ENCODE measurements around the gene SLC22A2. TPM values are rescaled to one million over a fixed set of nuclear protein-coding genes. Genes with fewer than 3 reads are reported as not detected.

SLC22A2 gene
- total and polyA plus RNA-seq, 4 donors, result not detected

GRCh38 chr6:160253714-160254113, 4.9 kb downstream of the SLC22A2 start:
- Histone ChIP-seq H3K27ac (ENCODE audit: low read depth in 1 of 2, low read length in 2 of 2) (peak overlapping the region in 1 of 2 donors; percentile 73), H3K4me1 (ENCODE audit: control insufficient read depth in 4 of 4, insufficient read depth in 4 of 4, low read length in 3 of 4) (peaks cover 0 to 18% (median 14%) of the 10 kb centered on the region in 4 donors), H3K27me3 (ENCODE audit: control insufficient read depth in 4 of 4, insufficient read depth in 4 of 4, low read length in 3 of 4) (no peaks in the 10 kb centered on the region), H3K36me3 (ENCODE audit: control insufficient read depth in 4 of 4, insufficient read depth in 3 of 4, low read depth in 1 of 4, low read length in 3 of 4) (no peaks in the 10 kb centered on the region), H3K9me3 (ENCODE audit: control insufficient read depth in 4 of 4, low read length in 3 of 4) (no peaks in the 10 kb centered on the region), H3K9ac (ENCODE audit: low read depth in 1 of 2, low read length in 2 of 2) (no peak overlapping the region), H3K4me3 (ENCODE audit: low read depth in 1 of 3, low read length in 3 of 3) (no peak overlapping the region)
- TF ChIP-seq FOXA1 (IDR thresholded peaks at IDR 0.05) (peak; percentile 70), CTCF (IDR thresholded peaks at IDR 0.05; ENCODE audit: low read depth, low read length, missing input control) (no peak), FOXA2 (IDR thresholded peaks at IDR 0.05) (peak; percentile 85), HNF4A (conservative IDR thresholded peaks at IDR 0.05) (peak; percentile 32 to 63), JUND (IDR thresholded peaks at IDR 0.05) (peak in 1 of 2 donors; percentile 90), ATF3 (IDR thresholded peaks at IDR 0.05) (no peak), GABPA (IDR thresholded peaks at IDR 0.05 in 1 of 2, conservative IDR thresholded peaks at IDR 0.05 in 1 of 2) (no peak), NR2F2 (IDR thresholded peaks at IDR 0.05) (no peak), RXRA (IDR thresholded peaks at IDR 0.05) (peak; percentile 78 to 82), MAX (IDR thresholded peaks at IDR 0.05) (peak; percentile 67), SP1 (IDR thresholded peaks at IDR 0.05) (peak; percentile 62), YY1 (IDR thresholded peaks at IDR 0.05) (peak; percentile 44), TAF1 (conservative IDR thresholded peaks at IDR 0.05) (no peak), HNF4G (IDR thresholded peaks at IDR 0.05) (no peak), EGR1 (IDR thresholded peaks at IDR 0.05; ENCODE audit: low read depth in 2 of 2) (peak in 1 of 2 donors; percentile 65), RAD21 (IDR thresholded peaks at IDR 0.05) (no peak)
- TF ChIP-seq, protein P1, sequence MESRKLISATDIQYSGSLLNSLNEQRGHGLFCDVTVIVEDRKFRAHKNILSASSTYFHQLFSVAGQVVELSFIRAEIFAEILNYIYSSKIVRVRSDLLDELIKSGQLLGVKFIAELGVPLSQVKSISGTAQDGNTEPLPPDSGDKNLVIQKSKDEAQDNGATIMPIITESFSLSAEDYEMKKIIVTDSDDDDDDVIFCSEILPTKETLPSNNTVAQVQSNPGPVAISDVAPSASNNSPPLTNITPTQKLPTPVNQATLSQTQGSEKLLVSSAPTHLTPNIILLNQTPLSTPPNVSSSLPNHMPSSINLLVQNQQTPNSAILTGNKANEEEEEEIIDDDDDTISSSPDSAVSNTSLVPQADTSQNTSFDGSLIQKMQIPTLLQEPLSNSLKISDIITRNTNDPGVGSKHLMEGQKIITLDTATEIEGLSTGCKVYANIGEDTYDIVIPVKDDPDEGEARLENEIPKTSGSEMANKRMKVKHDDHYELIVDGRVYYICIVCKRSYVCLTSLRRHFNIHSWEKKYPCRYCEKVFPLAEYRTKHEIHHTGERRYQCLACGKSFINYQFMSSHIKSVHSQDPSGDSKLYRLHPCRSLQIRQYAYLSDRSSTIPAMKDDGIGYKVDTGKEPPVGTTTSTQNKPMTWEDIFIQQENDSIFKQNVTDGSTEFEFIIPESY (IDR thresholded peaks at IDR 0.05), result no peak
- TF ChIP-seq, protein P2, sequence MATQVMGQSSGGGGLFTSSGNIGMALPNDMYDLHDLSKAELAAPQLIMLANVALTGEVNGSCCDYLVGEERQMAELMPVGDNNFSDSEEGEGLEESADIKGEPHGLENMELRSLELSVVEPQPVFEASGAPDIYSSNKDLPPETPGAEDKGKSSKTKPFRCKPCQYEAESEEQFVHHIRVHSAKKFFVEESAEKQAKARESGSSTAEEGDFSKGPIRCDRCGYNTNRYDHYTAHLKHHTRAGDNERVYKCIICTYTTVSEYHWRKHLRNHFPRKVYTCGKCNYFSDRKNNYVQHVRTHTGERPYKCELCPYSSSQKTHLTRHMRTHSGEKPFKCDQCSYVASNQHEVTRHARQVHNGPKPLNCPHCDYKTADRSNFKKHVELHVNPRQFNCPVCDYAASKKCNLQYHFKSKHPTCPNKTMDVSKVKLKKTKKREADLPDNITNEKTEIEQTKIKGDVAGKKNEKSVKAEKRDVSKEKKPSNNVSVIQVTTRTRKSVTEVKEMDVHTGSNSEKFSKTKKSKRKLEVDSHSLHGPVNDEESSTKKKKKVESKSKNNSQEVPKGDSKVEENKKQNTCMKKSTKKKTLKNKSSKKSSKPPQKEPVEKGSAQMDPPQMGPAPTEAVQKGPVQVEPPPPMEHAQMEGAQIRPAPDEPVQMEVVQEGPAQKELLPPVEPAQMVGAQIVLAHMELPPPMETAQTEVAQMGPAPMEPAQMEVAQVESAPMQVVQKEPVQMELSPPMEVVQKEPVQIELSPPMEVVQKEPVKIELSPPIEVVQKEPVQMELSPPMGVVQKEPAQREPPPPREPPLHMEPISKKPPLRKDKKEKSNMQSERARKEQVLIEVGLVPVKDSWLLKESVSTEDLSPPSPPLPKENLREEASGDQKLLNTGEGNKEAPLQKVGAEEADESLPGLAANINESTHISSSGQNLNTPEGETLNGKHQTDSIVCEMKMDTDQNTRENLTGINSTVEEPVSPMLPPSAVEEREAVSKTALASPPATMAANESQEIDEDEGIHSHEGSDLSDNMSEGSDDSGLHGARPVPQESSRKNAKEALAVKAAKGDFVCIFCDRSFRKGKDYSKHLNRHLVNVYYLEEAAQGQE (IDR thresholded peaks at IDR 0.05), result peak; percentile 21
- DNase-seq (ENCODE audit: low spot score), result no peak
- 37% methylated on average over 1 of the region's 1 CpG for WGBS

Data from liver (tissue), 9 donors.